Activated T-helper 1 cell treated with anti-CD3 and anti-CD28 coated beads, Interleukin-2, amount 50 U/mL, for 16 hours (primary cell): ENCODE measurements around the gene TFPI2.
"Not testable (repeated sequence)": the region's sequence is repeated elsewhere in the genome, so short reads cannot be mapped to it uniquely, and the experiment has no call there.

Source experiments
- DNase-seq, 2 donors: peaks; one replicate each; pipeline ENCODE4 v3.0.0-alpha.2; 2020; ENCODE audit warnings: low read depth in 1 of 2, low spot score in 1 of 2

TFPI2 gene, protein sequence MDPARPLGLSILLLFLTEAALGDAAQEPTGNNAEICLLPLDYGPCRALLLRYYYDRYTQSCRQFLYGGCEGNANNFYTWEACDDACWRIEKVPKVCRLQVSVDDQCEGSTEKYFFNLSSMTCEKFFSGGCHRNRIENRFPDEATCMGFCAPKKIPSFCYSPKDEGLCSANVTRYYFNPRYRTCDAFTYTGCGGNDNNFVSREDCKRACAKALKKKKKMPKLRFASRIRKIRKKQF

DNA sequence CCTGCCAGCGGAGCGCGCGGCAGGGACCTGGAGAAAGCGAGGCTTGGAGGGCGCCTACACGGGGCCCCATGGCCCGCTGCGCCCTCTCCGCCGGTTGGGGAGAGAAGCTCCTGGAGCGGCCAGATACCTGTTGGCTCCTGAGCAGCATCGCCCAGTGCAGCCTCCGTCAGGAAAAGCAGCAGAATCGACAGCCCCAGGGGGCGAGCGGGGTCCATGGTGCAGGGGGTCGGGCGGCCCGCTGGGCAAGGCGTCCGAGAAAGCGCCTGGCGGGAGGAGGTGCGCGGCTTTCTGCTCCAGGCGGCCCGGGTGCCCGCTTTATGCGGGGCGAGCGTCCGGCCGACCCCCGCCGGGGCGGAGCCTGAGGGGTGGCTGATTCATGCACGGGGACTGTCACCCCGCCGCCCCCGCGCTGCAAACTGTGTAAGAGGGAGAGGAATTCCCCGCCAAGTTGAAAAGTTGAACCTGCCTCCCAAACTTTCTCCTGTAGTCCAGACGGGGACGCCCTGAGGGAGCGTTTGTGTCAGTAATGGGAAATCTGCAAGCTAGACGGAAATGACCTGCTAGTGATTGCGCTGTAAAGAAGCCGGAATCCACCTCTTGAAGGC lies at the start of gene TFPI2:
TFPI2 (minus strand) TSS at position 290 of the 605 bp plus-strand sequence; CDS start at position 215, 75 bp downstream.
- DNase-seq: no peak

DNA sequence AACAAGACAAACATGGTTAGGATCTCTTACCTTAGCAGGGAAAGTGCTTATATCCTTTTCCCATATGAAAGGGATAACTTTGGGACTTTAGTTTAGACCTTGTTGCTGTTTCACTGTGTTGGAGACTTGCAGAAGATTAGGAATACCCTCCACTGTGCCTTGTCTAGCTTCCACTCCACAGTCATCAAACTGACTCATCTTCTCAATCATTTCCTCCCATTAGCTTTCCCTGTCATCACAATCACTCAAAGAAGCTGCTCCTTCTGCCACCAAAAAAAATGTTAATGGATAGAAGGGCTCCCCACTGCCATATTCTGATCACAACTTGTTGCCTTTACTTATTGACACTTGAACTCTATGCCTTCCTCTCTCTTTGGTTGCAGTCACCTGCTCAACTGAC lies 47.7 kb upstream of the TFPI2 start:
- no peak for DNase-seq

DNA sequence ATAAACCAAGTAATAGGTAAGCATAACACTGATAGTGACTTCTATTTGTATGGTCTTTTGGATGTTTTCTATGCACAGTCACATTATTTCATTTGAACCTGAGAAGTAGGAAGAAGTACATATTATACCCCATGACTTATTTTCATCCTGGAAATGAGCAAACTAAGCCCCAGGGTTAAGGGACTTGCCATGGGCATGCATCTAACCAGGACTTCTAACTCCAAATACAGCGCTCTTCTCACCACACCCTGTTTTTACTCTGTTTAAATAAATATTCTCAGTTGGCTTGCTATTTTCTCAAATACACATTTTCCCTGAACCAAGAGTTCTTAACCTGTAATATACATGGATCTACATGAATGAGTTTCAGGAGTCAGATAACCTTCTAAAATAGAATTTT lies 47.3 kb upstream of the TFPI2 start:
- no peak for DNase-seq

DNA sequence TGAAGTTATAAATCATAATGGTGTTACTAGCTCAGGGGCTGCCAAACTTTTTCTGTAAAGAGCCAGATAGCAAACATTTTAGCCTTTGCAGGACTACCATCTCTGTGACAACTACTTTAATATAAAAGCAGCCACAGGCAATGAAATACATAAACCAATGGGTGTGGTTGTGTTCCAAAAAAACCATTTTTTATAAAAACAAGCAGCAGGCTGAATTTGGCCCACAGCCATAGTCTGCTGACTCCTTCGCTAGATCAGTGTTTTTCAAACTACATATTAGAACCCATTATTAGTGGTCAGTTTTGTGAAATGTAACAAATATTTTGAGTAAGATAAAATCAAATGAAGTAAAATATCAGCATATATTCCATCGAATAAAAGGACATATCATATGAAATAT lies 44.5 kb upstream of the TFPI2 start:
- DNase-seq: no peak

DNA sequence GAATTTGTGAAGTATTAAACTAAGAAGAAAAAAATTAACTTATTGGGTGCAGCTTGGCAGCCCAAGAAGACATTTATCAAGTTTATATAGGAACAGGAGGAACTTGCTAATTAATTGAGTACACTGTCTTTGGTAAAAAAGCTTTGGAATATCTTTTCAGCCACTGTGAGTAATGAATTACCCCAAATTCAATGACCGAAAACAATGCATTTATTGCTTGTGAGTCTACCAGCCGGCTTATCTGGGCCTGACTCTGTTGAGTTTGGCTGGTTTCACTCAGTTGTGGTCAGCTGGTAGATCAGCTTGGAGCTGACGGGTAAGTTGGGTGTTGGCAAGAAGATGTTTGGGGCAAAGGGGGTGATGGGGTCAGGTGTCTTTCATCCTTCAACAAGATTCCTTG lies 42.6 kb upstream of the TFPI2 start:
- DNase-seq: no peak

DNA sequence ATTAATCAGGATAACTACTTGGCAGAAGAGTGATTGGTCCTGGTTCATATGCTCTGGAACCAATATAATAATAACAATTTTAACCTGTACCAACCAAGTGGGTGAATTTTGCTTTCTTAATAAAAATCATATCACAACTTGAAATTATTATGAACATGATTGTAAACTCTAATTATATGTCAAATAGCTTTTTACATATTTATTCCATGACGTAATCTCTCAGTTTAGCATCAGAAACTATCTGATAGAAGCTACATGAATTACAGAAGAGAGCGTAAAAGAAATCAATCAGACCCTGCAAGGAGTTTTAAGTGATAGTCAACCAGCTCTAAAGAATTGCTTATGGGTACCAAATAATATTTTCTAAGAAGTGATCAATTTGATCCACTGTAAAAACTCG lies 41.1 kb upstream of the TFPI2 start:
- DNase-seq: no peak

DNA sequence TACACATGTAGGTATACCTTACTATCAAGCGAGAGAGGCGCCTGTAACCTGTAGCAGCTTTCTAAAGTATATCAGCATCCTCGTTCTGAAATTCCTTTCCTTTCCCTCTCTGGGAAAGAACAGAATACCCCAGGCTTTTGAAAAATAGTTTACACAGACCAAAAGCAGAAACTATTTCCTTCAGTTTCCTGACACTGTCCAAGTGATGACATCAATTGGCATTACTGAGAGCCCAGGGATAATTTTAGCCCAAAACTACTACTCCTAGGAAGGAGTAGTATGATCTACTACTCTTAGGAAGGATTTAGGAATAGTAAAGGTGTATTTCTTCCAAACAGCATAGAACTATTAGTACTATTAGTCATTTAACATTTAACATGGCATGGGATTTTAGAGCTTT lies 37.0 kb upstream of the TFPI2 start:
- no peak for DNase-seq

DNA sequence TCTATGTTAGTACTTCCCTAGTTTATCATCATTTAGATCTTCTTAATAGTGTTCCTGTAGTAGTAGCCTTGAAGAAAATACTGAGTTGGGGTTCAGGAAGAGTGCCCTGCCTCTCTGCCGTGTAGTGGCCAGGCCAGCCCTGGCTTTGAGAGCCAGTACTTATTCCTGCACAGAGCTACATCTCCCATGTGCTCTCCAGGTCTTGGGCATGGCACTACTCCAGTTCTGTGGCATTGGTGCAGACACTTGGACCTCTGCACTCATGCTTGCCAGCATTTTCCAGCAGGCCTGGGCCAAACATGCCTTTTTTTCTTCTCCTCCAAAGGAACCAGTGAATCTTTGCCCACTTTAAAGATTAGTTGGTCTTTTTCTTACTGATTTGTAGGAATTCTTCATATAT lies 36.2 kb upstream of the TFPI2 start:
- no peak for DNase-seq

DNA sequence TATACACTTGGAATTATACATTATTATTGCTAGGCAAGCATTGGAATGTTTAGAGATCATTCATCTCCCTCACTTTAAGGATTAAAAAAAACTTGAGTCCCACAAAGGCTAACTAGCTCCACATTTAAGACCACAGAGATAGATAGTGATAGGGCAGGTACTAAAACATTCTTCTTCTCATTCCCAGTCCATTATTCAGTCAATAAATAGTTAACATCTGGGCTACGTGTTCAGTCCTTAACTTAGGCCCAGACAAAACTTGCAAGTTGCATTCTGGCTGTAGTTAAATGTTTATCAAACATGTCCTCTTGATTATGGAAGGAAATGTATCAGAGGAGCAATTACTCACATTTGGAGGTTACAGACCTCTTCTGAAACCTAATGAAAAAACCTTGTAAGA lies 33.4 kb upstream of the TFPI2 start:
- no peak for DNase-seq

DNA sequence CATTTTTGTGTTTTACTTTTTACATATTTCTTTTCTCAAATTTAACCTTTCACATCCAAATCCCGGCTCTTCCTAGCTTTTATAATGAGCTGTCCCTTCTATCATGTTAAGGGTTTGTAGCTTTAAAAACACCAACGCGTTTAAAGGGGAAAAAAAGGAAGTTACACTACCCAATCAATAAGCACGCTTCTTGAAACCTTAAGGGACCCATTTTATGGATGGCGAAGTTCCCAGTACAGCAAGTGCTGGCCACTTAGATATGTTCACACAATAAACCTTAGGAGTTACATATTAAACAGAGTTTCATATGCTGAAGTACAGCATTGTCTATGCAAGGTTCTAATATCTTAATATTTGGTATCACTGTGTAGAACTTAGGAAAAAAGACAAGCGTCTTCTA lies 32.7 kb upstream of the TFPI2 start:
- DNase-seq: no peak

DNA sequence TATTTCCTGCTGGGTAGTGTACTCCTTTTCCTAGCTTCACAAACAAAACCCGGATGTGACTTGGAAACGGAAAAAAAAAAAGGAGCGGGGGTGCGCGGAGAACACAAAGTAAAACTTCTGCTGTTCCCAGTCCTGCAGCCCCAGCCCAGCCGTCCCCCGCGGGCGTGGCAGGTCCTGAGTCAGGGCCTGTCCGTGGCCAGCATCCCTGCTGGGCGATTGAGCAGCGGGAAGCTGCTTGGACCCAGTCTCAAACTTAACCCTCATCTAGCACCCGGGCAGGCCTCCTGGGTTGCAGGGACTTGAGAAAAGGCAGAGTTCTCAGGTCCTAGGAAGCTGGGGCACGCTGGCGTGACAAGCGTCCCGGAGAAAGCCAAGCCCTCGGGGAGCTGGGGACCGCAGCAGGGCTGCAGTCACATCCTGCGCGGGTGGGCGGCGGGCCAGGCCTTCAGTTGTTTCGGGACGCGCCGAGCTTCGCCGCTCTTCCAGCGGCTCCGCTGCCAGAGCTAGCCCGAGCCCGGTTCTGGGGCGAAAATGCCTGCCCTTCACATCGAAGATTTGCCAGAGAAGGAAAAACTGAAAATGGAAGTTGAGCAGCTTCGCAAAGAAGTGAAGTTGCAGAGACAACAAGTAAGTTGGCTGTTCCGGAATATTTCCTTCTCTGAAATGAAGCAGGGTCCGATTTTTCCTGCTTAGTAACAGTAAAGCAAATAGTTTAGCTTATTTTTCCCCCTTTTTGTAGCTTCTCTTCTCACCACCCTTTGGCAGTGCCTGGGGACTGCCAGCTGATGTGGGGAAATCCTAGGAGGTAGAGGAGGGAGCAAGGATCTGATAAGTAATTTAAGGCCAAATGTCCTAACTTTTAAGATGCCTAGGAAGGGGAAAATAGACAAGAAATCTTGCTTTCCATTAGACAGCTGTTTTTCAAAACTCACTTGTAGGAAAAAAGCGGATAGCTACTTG lies 31.3 kb upstream of the TFPI2 start, which contains the start of gene GNG11:
GNG11 (plus strand) TSS at position 129 of the 960 bp plus-strand sequence; CDS start at position 532, 403 bp downstream.
- no peak for DNase-seq

DNA sequence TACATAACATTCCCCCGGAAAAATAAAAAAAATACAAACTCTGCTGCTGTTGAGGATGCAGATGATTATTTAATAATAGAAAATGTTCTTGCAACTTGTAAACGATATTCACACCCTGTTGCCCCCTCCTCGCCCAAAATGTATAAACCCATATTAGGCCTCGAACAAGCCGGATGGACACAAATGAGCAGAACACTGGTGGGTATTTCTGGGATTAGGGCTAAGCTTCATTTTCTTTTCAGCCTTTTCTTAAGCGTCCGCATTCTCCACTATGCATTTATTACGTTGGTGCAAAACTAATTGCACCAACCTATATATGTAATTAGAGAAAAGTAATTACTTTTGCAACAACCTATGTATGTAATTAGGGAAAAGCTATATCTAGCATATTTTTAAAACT lies 30.6 kb upstream of the TFPI2 start:
- no peak for DNase-seq

DNA sequence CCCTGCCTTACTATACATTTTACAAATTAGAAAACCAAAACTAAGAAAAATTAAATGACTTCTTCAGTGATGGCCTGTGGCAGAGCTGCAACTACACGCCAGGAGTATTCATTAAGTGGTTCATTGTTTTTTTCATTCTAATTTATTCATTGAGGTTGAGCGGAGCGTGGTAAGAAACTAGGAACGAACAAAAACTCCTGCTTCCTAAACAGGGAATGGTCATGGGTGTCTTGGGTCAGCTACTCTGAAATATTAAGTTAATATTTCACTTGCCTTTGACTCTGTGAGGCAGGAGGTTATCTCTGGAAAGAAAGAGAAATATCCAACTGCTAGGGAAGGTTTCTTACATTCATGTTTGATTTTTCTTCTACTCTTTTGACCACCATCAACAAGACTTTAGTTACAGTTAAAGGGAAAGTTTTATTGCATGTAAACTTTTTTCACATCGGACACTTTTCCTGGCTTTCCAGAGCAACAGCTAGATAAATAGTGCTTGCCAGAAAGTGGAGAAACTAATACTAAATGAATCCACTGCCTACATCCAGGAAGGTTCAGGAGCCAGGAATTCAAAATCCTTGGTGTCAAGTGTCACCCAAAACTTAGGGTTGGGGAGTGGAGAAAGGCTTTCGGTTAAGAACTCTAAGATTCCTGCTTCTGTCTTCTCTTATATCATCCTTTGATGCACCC lies 30.1 kb upstream of the TFPI2 start:
- no peak for DNase-seq

DNA sequence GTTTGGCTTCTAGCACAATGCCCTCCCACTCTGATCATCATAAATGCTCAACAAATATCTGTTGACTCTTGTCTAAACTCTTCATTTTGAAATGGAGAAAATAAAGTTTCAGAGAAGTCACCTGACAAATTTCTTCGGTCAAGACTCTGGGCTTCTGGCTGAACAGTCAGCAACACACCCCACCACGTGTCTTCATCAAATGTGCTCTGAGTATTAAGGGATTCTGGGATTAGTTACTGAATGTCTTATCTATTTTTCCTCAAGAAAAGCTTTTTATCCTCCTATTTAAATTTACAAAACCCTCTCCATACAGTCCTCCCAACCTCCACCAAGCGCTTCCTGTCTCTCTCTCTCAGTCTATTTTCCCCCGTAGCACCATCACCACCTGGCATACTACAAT lies 25.8 kb upstream of the TFPI2 start:
- DNase-seq: not testable (repeated sequence)

DNA sequence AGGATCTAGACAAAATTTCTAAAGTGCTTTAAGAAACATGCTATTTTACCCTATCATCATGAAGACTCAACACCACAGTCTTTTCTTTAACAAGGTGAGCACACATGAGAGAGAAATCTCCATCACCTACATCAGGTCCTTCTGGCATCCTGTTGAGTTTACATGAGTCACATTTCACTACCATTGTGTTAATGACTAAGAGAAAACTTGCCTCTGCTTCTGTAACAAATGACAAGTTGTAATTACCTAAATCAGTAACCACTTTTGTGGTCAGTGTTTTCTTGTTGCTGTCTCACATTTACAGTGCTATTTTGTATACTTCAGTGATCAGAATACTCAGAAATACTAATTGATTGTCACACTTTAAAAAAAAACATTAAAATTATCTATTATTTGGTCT lies 25.3 kb upstream of the TFPI2 start:
- not testable (repeated sequence) for DNase-seq

DNA sequence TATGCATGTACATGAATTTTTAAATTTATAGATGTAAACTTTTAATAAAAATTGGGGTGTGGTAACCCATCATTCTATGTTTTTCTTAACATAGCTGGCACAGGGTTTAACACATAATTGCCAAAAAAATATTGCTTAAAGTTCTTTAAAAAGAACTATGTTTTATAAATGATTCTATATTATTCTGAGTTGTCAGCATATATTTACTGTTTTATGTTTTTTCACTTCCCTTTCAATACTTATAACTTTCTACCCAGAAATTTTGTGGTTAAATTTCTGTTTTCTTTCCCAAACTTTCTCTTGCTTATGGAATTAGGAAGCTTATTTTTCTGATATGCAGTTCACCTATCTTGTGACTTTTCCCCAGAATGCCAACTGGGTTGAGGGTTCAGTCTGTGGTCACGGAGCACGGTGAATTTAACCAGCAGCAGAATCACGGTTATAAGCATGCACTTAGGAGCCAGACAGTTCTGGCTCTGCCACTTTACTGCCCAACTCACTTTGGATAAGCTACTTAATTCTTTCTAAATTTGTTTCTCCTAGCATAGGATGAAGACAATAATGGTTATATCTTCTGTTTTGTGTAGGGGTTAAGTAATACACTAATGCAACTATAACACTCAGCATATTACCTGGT lies 24.8 kb upstream of the TFPI2 start:
- not testable (repeated sequence) for DNase-seq

DNA sequence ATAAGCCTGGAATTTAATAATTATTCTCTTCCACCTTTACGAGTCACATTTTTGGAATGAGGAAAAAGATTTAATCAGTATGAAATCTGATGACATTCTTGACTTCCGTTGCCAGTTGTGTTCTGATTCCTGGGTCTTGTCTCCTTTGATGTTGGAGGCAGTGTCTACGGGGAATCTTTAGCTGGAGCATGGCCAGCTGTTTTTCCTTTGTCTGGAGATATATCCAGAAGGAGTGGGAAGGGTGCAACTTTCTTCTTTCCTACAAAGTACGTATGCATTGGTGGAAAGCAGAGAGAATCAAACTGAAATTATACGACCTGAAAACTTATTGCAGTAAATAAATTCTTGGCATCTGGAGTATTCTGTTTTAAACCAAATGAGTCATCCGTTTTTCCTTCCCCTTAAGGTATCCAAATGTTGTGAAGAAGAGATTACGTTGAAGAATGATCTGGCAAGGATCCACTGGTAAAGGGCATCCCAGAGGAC lies 24.1 kb upstream of the TFPI2 start:
- DNase-seq: no peak

DNA sequence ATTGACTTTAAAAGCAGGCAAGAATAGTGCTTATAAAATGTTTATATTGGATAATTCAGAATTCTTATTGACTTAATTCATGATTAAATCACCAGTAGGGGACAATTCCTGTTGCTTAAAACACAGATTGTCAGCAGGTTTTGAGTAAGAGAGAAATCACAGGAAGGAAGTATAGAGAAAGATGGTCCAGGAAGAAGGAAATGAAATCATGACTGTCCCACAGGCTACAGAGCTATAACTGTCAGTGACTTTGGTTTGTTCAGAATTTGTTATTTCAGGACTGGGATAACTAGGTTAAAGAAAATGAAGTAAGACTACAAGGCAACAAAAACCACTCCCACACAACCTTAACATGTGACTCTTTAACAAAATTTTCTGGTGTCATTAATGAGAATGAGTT lies 22.6 kb upstream of the TFPI2 start:
- DNase-seq: no peak

DNA sequence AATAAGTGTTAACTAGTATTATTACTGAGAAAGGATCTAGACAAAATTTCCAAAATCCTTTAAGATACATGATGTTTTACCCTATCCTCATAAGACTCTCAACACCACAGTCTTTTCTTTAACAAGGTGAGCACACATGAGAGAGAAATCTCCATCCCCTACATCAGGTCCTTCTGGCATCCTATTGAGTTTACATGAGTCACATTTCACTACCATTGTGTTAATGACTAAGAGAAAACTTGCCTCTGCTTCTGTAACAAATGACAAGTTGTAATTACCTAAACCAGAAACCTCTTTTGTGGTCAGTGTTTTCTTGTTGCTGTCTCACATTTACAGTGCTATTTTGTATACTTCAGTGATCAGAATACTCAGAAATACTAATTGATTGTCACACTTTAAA lies 21.1 kb upstream of the TFPI2 start:
- not testable (repeated sequence) for DNase-seq

DNA sequence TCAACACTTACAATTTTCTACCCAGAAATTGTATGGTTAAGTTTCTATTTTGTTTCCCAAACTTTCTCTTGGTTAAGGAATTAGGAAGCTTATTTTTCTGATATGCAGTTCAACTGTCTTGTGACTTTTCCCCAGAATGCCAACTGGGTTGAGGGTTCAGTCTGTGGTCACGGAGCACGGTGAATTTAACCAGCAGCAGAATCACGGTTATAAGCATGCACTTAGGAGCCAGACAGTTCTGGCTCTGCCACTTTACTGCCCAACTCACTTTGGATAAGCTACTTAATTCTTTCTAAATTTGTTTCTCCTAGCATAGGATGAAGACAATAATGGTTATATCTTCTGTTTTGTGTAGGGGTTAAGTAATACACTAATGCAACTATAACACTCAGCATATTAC lies 20.7 kb upstream of the TFPI2 start:
- DNase-seq: not testable (repeated sequence)
